ENCODE results near the gene MPG.

GRCh38 chr16:78444-79150 lies 572 bp downstream of the MPG start:
- no peak for TF ChIP-seq EP300 (IDR thresholded peaks at IDR 0.05)
- TF ChIP-seq, protein P1, sequence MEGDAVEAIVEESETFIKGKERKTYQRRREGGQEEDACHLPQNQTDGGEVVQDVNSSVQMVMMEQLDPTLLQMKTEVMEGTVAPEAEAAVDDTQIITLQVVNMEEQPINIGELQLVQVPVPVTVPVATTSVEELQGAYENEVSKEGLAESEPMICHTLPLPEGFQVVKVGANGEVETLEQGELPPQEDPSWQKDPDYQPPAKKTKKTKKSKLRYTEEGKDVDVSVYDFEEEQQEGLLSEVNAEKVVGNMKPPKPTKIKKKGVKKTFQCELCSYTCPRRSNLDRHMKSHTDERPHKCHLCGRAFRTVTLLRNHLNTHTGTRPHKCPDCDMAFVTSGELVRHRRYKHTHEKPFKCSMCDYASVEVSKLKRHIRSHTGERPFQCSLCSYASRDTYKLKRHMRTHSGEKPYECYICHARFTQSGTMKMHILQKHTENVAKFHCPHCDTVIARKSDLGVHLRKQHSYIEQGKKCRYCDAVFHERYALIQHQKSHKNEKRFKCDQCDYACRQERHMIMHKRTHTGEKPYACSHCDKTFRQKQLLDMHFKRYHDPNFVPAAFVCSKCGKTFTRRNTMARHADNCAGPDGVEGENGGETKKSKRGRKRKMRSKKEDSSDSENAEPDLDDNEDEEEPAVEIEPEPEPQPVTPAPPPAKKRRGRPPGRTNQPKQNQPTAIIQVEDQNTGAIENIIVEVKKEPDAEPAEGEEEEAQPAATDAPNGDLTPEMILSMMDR (IDR thresholded peaks at IDR 0.05), result no peak
